Measurements from ENCODE around the gene MAGOHB.

DNA sequence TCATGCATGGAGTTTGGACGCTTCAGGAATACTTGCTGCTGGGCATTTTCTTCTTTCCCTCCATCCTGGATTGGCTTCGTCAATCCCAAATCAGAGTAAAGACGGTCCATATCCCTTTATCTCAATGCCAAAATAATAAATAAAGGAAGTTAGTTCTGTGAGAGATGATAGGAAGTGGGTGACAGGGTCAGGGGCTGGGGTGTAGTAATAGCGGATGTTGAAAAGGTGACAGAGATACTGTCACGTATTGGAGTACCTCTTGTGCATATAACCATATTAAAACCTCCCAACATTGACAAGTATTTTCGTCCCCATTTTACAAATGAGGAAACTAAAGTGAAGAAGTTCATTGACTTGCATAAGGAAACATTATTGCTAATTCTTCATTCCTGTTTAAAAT is 12.4 kb downstream of the MAGOHB start:
- TF ChIP-seq EZH2 (IDR thresholded peaks at IDR 0.05) (no peak), POLR2AphosphoS5 (IDR thresholded peaks at IDR 0.05; ENCODE audit: borderline replicate concordance, low read depth, low read length) (no peak)

All from SK-N-MC (cell line).